ENCODE data around the gene GPR179. TPM values are rescaled to one million over a fixed set of nuclear protein-coding genes. Genes with fewer than 3 reads are reported as not detected.

GPR179 gene
- total RNA-seq, 1 experiment from 2014 or later: not detected

DNA sequence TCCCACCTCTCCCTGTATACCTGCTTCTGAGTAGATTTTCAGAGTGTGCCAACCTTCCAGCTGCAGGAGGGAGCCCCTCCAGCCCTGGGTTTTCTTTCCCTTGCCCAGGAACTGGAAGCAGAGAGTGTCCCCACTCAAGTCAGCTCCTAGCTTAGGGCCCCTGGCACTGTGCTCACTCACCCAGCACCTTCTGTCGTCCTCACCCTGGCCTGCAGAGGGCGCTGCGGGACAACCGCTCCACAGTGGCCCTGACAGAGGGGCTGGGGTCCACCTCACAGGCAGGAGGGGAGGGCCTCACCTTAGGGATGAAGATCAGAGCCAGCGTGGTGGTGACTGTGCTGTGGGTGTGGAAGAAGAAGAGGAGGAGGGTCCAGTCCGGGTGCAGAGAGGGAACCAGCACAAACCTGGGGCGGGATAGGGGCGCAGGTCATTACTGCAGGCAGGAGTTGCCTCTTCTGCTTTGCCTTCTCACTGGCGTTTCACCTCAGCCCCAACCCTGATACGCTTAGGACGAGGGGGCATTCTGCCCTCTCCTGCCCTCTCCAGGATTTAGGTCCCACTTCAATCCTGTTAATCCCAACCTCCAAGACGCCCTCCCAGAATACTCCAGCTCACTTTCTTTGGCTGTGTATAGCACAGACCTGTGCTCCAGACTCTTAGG is 10.0 kb downstream of the GPR179 start:
- Histone ChIP-seq H3K27ac (no peak overlapping the region), H3K9me3 (replicated peaks) (no peaks in the 10 kb centered on the region), H3K27me3 (peaks cover 11% of the 10 kb centered on the region; the same call in 1 of the 2 replicates), H3K4me1 (no peaks in the 10 kb centered on the region), H3K4me3 (no peak overlapping the region), H3K36me3 (no peaks in the 10 kb centered on the region)
- peak; percentile 51 to 66 for DNase-seq

GRCh38 chr17:38332735-38333134 is 11.0 kb downstream of the GPR179 start:
- H3K4me1 ChIP-seq: no peaks in the 10 kb centered on the region
- H3K9me3 ChIP-seq (replicated peaks): no peaks in the 10 kb centered on the region
- peaks cover 11% of the 10 kb centered on the region; the same call in 1 of the 2 replicates for H3K27me3 ChIP-seq
- no peak for DNase-seq
- H3K27ac ChIP-seq: no peak overlapping the region
- H3K36me3 ChIP-seq: no peaks in the 10 kb centered on the region
- H3K4me3 ChIP-seq: no peak overlapping the region

GRCh38 chr17:38330941-38331411 is 12.8 kb downstream of the GPR179 start:
- H3K27me3 ChIP-seq: peaks cover 10% of the 10 kb centered on the region; the same call in 1 of the 2 replicates
- H3K4me1 ChIP-seq: no peaks in the 10 kb centered on the region
- no peaks in the 10 kb centered on the region for H3K9me3 ChIP-seq (replicated peaks)
- no peaks in the 10 kb centered on the region for H3K36me3 ChIP-seq
- H3K4me3 ChIP-seq: no peak overlapping the region
- H3K27ac ChIP-seq: no peak overlapping the region
- DNase-seq: no peak

- Histone ChIP-seq H3K27ac (no peak overlapping the region), H3K27me3 (0 out of 2 replicates have a peak, but pooled peaks cover 4% of the 10 kb centered on the region), H3K36me3 (no peaks in the 10 kb centered on the region), H3K9me3 (replicated peaks) (no peaks in the 10 kb centered on the region), H3K4me3 (no peak overlapping the region), H3K4me1 (no peaks in the 10 kb centered on the region)
- DNase-seq: no peak
Measured at GRCh38 chr17:38329808-38330730, 13.7 kb downstream of the GPR179 start.

DNA sequence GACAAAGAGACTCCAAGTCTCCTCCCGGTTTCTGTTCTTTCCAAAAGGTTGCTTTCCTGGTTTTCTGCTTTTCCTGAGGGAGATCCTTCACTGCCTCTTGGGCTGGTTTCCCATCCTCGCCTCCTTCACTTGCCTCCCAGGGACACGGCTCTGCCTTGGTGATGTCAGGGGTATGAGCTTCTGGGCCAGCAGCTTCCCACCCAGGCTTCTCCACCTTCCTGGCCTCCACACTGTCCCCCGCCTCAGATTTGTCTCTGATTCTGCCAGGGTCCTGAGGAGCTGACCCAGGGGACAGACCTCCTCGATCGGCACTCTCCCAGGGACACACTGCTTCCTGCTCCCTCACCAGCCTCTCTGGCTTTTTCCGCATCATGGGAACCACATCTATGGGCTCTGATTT is 14.5 kb downstream of the GPR179 start:
- H3K4me1 ChIP-seq: no peaks in the 10 kb centered on the region
- DNase-seq: no peak
- no peaks in the 10 kb centered on the region for H3K9me3 ChIP-seq (replicated peaks)
- no peak overlapping the region for H3K4me3 ChIP-seq
- H3K27me3 ChIP-seq: 0 out of 2 replicates have a peak, but pooled peaks cover 4% of the 10 kb centered on the region
- no peak overlapping the region for H3K27ac ChIP-seq
- no peaks in the 10 kb centered on the region for H3K36me3 ChIP-seq

DNA sequence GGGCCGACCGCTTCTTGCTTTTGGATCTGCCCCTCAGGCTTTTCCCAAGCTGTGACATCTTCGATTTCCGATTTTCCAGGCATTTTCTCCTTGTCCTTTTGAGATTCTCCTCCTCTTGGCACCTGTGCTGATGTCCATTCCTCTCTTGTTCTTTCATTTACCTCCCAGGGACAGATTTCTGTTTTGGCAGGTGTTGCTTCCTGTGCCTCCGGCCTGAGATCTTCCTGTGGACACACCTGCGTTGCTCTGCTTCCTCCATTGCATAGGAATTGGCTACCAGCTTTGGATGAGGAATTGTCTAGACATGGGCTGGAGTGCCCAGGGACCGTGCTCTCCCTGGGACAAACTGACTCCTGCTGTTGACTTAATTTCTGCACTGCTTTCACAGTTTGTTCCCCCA is 15.1 kb downstream of the GPR179 start:
- Histone ChIP-seq H3K27me3 (0 out of 2 replicates have a peak, but pooled peaks cover 4% of the 10 kb centered on the region), H3K9me3 (replicated peaks) (no peaks in the 10 kb centered on the region)

DNA sequence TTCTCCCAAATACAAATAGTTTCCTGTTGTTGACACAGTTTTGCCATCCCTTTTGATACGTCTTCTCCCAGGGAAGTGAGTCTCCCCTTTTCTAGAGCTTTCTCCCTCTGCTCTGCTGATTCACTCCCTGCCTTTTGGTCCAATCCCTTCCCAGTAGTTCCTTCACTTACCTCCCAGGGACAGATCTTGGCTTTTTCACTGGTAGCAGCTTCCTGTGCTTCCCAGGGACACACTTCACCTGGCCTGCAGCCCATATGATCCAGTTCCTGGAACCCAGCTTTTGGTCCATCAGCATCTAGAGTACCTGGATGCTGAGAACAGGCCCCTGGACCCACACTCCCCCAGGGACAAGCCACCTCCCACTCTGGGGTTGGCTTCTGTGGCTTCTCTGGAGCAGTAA is 15.8 kb downstream of the GPR179 start:
- no peak for DNase-seq
- peaks cover 2% of the 10 kb centered on the region; the same call in 1 of the 2 replicates for H3K36me3 ChIP-seq
- no peaks in the 10 kb centered on the region for H3K9me3 ChIP-seq (replicated peaks)
- H3K4me3 ChIP-seq: no peak overlapping the region
- H3K4me1 ChIP-seq: no peaks in the 10 kb centered on the region
- 0 out of 2 replicates have a peak, but pooled peaks cover 4% of the 10 kb centered on the region for H3K27me3 ChIP-seq
- no peak overlapping the region for H3K27ac ChIP-seq

More for the DNA sequence above, 15.1 kb downstream of the GPR179 start:
- DNase-seq: no peak
- Histone ChIP-seq H3K4me1 (no peaks in the 10 kb centered on the region), H3K4me3 (no peak overlapping the region), H3K36me3 (peaks cover 2% of the 10 kb centered on the region; the same call in 1 of the 2 replicates), H3K27ac (no peak overlapping the region)

DNA sequence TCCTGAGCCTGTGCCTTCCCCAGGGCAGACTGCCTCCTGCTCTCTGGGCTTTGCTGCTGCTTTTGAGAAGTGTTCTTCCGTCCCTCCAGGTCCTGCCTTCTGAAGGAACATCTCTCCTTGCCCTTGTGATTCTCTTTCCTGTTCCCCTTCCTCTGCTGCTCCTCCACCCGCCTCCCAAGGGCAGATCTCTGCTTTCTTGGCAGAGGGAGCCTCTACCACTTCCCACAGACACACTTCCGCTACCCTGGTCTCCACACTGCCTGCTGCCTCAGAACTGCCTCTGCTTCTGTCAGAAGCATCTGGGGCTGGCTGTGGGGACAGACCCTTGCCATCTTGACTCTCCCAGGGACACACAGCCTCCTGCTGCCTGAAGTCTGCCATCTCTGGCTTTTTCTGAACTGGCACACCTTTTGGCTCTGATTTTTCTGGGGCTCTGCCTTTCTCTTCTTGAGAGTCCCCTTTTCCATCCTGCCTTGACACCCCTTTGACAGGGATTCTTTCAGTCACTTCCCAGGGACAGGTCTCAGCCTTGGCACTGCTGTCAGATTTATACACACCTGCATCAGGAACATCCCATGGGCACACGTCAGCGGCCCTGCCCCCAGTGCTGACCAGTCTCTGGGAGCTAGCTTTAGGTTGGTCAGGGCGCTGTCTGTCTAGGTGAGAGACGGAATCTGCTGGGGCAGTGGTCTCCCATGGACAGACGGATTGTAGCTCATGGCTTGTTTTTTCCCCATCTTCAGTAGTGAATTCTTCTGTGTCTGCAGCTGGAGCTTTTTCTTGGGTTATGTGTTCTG is 16.6 kb downstream of the GPR179 start:
- Histone ChIP-seq H3K4me1 (no peaks in the 10 kb centered on the region), H3K9me3 (replicated peaks) (no peaks in the 10 kb centered on the region), H3K36me3 (peaks cover 7% of the 10 kb centered on the region), H3K4me3 (no peak overlapping the region), H3K27ac (no peak overlapping the region), H3K27me3 (0 out of 2 replicates have a peak, but pooled peaks cover 4% of the 10 kb centered on the region)
- DNase-seq: no peak

DNA sequence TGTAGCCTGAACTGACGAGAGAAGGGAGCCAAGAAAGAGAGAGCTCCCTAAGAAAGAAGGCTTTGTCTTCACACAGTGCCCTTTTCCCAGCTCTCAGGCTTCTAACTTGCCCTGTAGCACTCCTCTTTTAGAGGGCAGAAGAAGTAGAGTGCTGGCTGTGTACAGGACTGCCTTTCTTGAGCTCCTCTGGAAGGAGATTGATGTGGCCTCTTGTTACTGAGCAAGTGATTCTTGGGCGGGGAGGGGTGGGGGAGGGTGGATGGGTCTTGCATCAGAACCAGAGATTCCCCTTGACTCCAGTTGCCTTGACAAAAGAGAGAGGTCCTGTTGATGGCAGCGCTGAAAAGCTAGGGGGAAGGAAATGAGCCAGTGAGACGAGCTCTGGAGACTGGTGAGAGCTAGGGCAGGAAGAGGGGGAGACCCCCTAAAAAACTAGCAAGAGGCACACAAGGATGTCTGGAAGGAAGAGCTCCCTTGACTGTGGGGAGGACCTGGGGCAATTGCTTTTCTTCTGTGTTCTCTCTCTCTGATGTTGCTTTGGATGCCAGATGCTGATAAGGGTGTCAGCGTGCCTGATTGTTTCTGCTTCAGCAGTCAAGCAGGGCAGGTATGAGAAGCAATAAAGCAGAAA is 18.4 kb downstream of the GPR179 start:
- no peaks in the 10 kb centered on the region for H3K4me1 ChIP-seq
- no peak overlapping the region for H3K27ac ChIP-seq
- no peaks in the 10 kb centered on the region for H3K27me3 ChIP-seq
- no peak for DNase-seq
- peaks cover 9% of the 10 kb centered on the region for H3K36me3 ChIP-seq
- no peaks in the 10 kb centered on the region for H3K9me3 ChIP-seq (replicated peaks)
- H3K4me3 ChIP-seq: no peak overlapping the region

DNA sequence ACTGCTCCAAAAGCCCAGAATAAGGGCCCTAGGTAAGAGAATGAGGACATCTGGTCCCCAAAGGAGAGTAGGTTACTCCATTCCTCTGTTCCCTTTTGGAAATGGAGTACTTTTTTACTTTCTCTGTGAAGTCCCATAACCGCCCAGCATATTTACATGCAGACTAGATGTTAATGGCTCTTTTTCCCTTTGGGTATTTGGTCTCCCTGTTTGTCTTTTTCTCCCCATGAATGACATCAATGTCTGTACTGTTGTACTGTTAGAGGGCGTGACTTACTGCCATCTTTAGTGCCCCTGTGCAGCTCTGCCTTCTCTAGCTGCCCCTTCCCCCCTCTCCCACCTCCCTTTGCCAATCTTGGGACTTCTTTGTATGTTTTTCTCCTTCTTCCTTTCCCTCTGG is 19.0 kb downstream of the GPR179 start:
- no peak for DNase-seq
- H3K36me3 ChIP-seq: peaks cover 9% of the 10 kb centered on the region

GRCh38 chr17:38324141-38324697 is 19.5 kb downstream of the GPR179 start:
- Histone ChIP-seq H3K27ac (no peak overlapping the region), H3K4me1 (no peaks in the 10 kb centered on the region), H3K36me3 (peaks cover 12% of the 10 kb centered on the region), H3K4me3 (no peak overlapping the region), H3K9me3 (replicated peaks) (no peaks in the 10 kb centered on the region), H3K27me3 (no peaks in the 10 kb centered on the region)
- no peak for DNase-seq

More for the DNA sequence above, 19.0 kb downstream of the GPR179 start:
- no peaks in the 10 kb centered on the region for H3K4me1 ChIP-seq
- no peak overlapping the region for H3K4me3 ChIP-seq
- H3K27me3 ChIP-seq: no peaks in the 10 kb centered on the region
- no peaks in the 10 kb centered on the region for H3K9me3 ChIP-seq (replicated peaks)
- no peak overlapping the region for H3K27ac ChIP-seq

DNA sequence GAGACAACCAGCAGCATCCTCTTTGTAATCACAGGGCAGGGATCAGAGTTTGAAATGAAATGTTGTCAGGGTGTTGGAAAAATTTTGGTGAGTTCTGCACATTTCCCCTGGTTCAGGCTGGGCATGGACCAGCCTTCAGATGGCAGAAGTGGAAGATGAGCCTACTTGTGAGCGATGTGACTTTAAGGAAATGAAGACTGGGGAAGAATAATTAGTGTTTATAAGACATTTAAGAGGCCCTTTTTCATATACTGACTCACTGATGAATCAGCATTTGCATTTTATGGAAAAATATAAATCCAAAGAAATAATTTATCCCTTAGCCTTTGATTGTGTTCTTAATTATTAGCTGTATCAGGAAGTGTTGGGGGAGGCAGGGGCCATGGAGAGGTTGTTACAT is 20.9 kb downstream of the GPR179 start:
- no peaks in the 10 kb centered on the region for H3K27me3 ChIP-seq
- DNase-seq: no peak
- no peak overlapping the region for H3K4me3 ChIP-seq
- peaks cover 12% of the 10 kb centered on the region for H3K36me3 ChIP-seq
- H3K4me1 ChIP-seq: no peaks in the 10 kb centered on the region
- H3K27ac ChIP-seq: no peak overlapping the region
- no peaks in the 10 kb centered on the region for H3K9me3 ChIP-seq (replicated peaks)

- no peaks in the 10 kb centered on the region for H3K9me3 ChIP-seq (replicated peaks)
- H3K27ac ChIP-seq: no peak overlapping the region
- peak; percentile 62 to 76 for DNase-seq
- no peaks in the 10 kb centered on the region for H3K4me1 ChIP-seq
- H3K27me3 ChIP-seq: no peaks in the 10 kb centered on the region
- peaks cover 12% of the 10 kb centered on the region for H3K36me3 ChIP-seq
- H3K4me3 ChIP-seq: no peak overlapping the region
Measured at GRCh38 chr17:38322156-38322779, 21.5 kb downstream of the GPR179 start.

Data from SJCRH30 (cell line).